Anterior cingulate cortex (tissue), 58 donors: ENCODE data around the gene SOX12.

Source experiments
- DNase-seq, 58 donors: peaks; one replicate each; lab custom pipeline; 2025; lab: John Stamatoyannopoulos, UW

The SOX12 gene

GRCh38 chr20:325045-325888 is at the start of gene SOX12:
Gene SOX12, plus strand, starts transcription at chr20:325552. Its CDS starts 373 bp downstream, at chr20:325925.
- DNase-seq = peak; percentile 48 to 100 (median 96)

GRCh38 chr20:275791-276190 is 49.6 kb upstream of the SOX12 start:
- DNase-seq = no peak

DNA sequence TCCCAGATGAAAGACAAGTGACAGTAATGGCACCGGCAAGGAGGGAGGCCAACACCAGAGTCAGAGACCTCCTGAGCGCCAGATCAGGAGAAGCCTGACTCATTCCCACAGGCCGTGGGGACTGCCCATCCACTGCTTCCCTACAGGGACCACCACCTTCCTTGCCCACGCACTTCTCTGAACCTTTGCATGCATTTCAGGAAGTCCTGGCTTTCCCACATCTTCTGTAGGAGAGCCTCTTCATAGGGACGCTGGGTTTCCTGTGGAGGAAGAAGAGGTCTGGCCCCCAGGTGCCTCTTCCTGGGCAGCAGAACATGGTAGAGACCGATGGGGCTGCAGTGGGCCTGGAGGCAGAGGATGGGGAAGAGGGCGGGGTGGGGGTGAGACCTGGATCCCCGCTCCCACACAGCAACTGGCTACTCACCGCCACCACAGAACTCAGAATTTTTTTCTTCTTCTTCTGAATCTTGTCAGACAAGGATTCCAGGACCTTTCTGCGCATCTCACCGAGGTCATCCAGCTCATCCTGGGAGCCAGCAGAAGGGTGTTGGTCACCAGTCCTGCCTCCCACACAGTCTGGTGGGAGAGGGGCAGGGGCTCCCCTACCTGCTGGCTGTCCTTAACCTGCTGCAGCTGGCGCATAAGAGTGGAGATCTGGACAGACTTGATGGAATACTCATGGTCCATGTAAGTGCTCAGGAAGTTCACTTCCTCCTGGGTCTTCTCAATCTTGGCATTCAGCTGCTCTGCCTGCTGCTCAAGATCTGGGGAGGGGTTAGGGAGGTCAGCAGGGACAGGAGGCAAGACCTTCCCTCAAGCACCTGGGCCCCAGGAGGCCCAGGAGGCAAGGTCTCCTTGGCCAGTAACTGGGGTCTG is 48.5 kb upstream of the SOX12 start:
- DNase-seq = no peak

GRCh38 chr20:277496-277781 is 47.9 kb upstream of the SOX12 start:
- DNase-seq = no peak

- no peak for DNase-seq
These were observed 47.2 kb upstream of the SOX12 start for GRCh38 chr20:278181-278580.

GRCh38 chr20:278607-279571 is 46.5 kb upstream of the SOX12 start:
- peak in 1 of 58 donors; percentile 41 for DNase-seq

- no peak for DNase-seq
These were observed 41.2 kb upstream of the SOX12 start for GRCh38 chr20:284172-284571.

- DNase-seq = no peak
These were observed 38.8 kb upstream of the SOX12 start for GRCh38 chr20:286508-286907.

DNA sequence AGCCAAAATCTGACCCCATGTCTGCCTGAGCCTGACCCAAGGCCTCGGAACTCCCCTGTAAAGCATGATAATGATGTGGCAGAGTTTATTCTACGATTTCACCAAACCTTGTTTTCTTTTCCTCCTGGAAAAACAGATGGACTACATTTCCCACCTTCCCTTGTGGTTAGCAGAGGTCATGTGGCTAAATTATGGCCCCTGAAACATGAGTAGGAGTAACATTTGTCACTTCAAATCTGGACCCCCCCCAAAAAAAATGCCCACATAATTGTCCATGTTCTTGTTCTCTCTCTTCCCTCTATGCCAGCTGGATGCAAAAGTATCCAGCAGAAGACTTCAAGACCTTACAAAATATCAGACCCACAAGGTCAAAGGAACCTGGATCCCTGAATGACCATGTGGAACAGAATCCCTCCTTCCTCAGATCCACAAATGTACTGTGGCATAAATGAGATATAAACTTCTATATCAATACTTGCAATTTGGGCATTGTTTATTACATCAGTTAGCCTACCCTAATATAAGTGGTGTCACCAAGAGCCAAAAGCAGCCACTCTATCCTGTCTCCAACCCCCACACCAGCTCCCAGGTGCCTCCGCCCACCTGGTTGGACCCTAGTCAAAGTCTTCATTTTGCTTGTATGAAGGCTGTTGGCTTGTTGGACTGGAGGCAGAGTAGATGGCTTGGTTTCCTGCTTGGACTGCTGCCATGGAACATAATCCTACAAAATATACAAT is 36.2 kb upstream of the SOX12 start:
- DNase-seq = no peak

DNA sequence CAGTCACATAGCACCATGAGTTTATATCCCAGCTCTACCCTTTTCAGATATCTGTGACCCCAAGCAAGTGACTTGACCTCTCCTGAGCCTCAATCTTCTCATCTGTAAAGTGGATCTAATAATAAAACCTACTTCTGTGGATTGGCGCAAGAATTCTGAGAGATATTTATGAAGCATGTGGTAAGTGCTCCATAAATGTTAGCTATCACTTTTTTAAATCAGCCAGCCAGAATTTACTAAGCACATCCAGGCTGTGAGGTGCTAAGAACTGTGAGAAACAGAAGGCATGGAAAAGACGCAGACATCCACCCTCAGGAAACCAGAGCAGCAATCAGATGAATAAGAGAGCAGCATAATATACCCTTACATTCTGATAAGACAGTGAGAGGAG is 35.7 kb upstream of the SOX12 start:
- peak in 2 of 58 donors; percentile 8 to 18 for DNase-seq

GRCh38 chr20:290084-290831 is 35.1 kb upstream of the SOX12 start, which contains the start of gene C20orf96:
Gene C20orf96, minus strand, starts transcription at chr20:290750. Its CDS starts 140 bp downstream, at chr20:290610.
- DNase-seq = peak in 57 of 58 donors; percentile 25 to 90 (median 79)

DNA sequence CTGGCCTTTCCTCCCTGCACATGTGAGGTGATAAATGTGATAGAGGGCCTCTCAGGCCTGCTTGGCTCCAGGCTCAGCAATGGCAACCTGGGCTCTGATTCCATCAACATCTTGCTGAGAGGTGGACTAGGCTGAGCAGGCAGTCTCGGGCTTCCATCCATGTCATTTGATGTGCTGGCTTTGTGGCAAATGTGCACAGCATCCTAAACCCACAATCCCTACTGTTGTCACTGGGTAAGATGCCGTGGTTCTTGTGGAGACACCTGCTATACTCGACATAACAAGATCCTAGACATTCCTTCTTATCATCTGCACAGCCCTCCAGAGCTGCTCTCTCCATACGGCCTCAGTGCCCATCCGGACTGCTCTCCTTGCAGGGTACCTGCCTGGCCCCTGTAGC is 30.8 kb upstream of the SOX12 start:
- no peak for DNase-seq

- DNase-seq = no peak
These were observed 29.5 kb upstream of the SOX12 start for GRCh38 chr20:295804-296203.

- peak in 57 of 58 donors; percentile 19 to 91 (median 74) for DNase-seq
These were observed 28.0 kb upstream of the SOX12 start, which contains the start of gene ZCCHC3 for GRCh38 chr20:297098-297924. Gene ZCCHC3, plus strand, starts transcription at chr20:297570. Its CDS starts 17 bp downstream, at chr20:297587.

DNA sequence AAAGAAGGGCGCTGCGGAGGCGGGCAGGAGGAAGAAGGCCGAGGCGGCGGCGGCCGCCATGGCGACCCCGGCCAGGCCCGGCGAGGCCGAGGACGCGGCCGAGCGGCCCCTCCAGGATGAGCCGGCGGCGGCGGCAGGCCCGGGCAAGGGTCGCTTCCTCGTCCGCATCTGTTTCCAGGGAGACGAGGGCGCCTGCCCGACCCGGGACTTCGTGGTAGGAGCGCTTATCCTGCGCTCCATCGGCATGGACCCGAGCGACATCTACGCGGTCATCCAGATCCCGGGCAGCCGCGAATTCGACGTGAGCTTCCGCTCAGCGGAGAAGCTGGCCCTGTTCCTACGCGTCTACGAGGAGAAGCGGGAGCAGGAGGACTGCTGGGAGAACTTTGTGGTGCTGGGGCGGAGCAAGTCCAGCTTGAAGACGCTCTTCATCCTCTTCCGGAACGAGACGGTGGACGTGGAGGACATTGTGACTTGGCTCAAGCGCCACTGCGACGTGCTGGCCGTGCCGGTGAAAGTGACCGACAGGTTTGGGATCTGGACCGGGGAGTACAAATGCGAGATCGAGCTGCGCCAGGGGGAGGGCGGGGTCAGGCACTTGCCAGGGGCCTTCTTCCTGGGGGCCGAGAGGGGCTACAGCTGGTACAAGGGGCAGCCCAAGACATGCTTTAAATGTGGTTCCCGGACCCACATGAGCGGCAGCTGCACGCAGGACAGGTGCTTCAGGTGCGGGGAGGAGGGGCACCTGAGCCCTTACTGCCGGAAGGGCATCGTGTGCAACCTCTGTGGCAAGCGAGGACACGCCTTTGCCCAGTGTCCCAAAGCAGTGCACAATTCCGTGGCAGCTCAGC is 27.2 kb upstream of the SOX12 start:
- peak in 53 of 58 donors; percentile 7 to 71 (median 41) for DNase-seq

- peak in 1 of 58 donors; percentile 14 for DNase-seq
These were observed 26.5 kb upstream of the SOX12 start for GRCh38 chr20:298776-299391.
